Epithelial cell of prostate (primary cell): ENCODE data around the gene PLXNB2.
"Not testable (repeated sequence)": the region's sequence is repeated elsewhere in the genome, so short reads cannot be mapped to it uniquely, and the experiment has no call there.

ENCODE experiments used
- DNase-seq: peaks from one replicate; pipeline ENCODE4 v3.0.0-alpha.2; 2011; ENCODE audit warnings: low read depth, low spot score
- H3K27ac ChIP-seq: fragments of 450-650 bp; 2 replicates; pipeline ENCODE4 v1.5.1; 2017; ENCODE audit warnings: mild to moderate bottlenecking

The PLXNB2 gene

DNA sequence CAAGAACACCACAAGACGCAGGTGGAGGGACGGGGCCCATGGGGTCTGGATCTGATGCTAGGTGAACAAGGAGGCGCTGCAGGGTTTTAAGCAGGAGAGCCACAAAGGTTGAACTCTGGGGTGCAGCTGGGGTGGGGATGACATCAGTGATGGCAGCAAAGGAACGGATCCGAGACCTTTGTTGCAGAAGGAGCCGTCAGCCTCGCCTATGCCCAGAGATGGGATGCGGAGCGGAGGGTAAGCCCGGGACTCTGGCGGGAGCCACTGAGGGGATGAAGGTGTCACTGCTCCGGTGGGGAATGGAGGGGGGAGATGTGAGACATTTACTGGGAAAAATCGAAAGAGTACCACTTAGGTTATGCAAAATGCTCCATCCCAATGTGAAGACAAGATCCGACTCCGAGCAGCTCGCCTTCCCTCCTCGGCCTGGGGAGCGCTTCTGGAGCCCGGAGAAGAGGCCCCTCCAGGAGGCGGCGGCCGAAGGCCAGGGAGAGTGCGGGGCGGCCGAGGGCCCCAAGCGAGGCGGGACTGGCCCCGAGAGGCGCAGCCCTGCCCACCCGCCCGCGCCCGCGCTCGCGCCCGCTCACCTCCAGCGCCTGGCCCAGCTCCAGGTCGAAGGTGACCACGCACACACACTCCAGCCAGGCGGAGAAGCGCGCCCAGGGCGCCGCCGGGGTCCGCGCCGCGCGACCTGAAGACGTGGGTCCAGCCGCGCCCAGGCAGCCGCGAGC is 18.9 kb upstream of the PLXNB2 start:
- no peak for DNase-seq
- H3K27ac ChIP-seq = no peak overlapping the region

DNA sequence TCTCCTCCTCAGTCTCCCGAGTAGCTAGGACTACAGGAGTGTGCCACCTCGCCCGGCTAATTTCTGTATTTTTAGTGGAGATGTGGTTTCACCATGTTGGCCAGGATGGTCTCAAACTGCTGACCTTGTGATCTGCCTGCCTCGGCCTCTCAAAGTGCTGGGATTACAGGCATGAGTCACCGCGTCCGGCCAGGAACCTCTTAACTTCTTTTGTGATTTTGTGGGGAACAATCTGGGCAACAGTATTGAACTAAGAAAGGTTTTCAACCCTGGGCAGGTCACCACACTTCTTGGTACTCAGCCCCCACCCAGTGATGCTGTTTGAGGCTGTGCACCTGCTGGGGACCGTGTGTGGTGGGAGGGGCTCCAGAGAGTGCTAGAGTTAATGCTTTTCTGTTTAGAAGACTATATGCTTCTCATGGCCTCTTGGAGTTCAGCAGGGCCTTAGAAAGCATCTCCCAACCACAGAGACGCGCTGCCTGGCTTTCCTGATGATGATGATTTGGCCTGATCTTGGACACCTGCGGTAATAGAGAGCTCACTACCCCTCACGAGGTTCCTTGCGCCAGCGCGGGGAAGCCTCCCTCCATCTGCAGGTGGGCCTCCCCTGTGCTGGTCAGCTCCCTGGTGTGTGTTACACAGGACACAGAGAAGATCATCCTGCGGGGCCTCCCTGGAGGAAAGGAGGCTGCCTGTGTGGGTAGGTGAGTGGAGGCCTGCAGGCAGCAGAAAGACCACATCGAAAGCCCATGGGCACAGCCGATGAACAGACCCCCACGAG is 18.2 kb upstream of the PLXNB2 start:
- DNase-seq = no peak
- H3K27ac ChIP-seq = no peak overlapping the region

DNA sequence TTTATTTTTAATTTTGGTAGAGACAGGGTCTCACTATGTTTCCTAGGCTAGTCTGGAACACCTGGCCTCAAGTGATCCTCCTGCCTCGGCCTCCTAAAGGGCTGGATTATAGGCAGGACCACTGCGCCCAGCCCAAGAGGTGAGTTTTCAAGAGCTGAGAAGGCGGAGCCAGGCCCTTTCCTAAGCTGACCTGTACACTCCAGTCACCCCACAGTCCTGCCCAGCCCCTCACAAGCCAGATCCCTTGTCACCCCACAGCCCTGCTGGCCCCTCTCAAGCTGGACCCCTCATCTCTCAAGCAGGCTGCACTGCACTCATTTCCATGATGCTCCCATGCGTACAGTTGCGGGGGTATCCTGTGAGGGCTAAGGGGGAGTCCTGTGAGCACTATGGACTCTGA is 16.5 kb upstream of the PLXNB2 start:
- H3K27ac ChIP-seq = no peak overlapping the region
- DNase-seq = no peak

DNA sequence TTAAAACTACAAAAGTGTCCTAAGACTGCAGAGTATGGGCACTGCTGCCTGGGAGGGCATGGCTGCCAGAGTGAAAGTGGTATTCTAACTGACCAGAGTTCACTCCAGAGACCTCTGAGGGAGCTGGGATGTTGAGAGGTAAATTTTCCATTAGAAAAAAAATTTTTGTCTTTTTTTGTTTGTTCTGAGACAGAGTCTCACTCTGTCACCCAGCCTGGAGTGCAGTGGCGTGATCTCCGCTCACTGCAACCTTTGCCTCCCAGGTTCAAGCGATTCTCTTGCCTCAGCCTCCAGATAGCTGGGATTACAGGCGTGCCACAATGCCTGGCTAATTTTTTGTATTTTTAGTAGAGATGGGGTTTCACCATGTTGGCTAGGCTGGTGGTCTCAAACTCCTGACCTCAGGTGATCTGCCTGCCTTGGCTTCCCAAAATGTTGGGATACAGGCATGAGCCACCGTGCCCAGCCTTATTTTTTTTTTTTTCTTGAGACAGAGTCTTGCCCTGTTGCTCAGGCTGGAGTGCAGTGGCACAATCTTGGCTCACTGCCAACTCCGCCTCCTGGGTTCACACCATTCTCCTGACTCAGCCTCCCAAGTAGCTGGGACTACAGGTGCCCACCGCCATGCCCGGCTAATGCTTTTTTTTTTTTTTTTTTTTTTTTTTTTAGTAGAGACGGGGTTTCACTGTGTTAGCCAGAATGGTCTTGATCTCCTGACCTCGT is 15.1 kb upstream of the PLXNB2 start:
- H3K27ac ChIP-seq, DNase-seq: not testable (repeated sequence)

DNA sequence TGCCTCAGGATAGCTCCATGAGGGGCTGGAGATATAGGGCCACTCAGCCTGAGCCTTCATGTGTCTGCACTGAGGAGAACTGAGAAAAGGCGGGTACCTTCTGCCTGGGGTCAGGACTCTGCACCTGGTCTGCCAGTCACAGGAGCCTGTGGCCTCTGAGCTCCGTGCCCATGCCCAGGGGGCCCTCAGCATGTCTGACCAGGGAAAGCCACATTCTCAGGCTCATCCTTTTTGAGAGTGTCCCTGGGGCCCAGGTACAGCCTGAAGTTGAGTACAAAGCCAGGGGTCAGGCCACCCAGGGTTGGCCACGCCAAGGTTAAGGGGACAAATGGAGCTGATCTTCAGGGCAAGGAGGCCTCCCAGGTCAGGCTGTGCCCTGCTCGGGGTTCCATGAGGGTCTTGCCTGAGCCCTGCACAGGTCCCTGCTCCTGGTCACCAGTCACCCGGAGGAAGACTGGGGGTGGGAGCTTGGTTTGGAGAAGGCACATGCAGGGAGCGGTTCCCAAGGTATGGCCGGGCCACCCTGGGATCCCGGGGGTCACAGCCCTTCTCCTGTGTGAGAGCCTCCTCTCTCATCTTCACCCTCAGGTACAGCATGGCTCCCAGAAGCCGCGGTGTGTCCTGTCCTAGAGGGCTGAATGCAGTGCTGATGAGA is 13.4 kb upstream of the PLXNB2 start:
- no peak overlapping the region for H3K27ac ChIP-seq
- DNase-seq = no peak

DNA sequence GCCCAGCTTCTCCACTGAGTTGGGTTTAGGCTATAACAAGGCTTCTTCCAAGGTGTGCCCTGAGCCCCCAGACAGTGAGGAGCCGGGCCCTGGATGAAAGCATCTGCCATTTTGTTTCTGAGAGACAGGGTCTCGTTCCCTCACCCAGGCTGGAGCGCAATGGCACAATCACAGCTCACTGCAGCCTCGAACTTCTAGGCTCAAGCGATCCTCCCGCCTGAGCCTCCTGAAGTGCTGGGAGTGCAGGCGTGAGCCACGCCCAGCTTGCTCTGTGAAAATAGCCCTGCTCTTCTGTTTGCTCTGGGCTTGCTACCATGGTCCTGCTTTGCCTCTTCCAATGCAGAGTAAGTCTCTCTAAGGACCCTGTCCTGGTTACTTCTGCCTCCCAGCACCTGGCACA is 12.7 kb upstream of the PLXNB2 start:
- DNase-seq = no peak
- no peak overlapping the region for H3K27ac ChIP-seq

DNA sequence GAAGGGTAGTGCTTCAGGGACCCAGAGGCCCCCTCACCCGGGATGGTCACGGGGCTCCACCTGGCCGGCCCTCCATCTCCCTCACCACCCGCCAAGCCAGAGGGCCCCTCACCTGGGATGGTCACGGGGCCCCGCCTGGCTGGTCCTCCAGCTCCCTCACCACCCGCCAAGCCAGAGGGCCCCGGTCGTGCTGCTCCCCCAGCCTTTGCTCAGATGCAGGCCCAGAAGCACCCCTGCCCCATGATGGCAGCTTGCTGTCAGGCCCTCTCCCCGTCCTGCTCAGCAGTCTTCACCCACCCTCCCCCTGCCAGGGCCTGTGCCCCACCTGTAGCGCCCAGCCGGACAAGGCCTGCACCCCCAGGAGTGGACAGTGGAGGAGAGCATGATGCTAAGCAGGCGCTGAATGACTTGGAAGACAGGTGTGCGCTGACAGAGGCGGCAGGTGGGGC is 12.1 kb upstream of the PLXNB2 start:
- DNase-seq = no peak
- no peak overlapping the region for H3K27ac ChIP-seq

DNA sequence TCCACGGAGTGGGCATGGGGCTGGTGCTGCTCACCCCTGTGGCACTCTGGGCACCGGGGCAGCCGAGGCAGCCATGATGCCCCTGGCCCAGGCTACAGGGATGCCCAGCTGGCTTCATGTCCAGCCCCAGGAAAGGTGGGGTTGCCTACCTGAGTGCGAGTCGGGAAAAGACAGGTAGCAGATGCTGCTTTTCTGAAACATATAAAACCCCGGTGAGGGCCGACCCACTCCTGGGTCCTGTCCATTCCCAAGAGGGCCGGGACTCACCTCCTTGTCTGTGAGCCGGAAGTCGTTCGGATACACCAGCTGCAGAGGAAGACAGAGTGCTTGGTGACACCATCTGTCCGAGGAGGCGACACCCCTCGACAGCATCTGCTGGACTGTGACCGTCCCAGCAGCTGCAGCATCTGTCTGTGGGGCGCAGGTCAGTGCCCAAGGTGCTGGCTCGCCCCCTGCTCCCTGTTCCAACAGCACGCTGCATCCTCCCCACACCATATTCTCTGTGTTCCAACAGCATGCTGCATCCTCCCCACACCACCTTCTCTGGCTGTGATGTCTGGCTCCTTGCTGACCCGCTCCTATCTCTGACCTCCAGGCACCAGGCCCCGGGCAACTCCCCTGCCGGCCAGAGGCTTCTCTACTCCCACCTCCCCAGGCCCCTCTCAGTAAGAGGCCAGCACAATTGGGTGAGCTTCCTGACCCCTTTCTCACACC is 11.4 kb upstream of the PLXNB2 start:
- no peak for DNase-seq
- H3K27ac ChIP-seq = no peak overlapping the region

DNA sequence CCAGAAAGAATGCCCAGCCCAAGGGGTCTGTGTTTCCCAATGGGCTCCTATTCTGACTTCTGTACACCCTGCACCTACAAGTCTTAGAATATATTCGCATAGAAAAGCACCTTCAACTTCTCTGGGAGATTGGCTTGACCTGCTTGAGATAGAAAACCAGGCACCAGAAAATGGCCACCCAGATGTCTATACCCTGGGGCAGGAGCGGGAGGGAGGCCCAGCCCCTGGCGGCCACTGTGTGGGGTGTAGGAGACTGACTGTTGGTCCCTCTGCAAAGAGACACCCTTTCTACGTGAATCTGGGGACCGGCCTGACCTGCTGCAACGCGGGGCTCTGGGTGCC is 10.9 kb upstream of the PLXNB2 start:
- H3K27ac ChIP-seq = no peak overlapping the region
- no peak for DNase-seq

DNA sequence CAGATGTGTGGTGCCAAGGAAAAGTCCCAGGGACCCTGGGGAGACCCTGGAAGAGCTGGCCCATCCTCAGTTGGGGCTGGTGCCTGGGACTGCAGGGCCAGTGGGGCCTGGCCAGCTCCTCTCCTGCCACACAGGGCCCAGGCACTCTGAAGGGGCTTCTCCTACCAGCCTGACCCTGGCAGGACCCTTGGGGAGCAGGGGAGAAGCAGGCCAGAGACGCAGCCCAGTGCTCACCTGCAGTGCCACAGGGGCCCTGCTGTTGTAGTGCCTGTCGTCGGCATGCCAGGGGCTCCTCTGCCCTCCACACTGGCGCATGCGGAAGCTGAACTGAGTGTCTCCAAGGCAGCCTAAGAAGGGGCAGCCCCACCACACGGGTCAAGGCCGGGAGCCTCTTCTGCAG is 10.2 kb upstream of the PLXNB2 start:
- no peak for DNase-seq
- no peak overlapping the region for H3K27ac ChIP-seq

DNA sequence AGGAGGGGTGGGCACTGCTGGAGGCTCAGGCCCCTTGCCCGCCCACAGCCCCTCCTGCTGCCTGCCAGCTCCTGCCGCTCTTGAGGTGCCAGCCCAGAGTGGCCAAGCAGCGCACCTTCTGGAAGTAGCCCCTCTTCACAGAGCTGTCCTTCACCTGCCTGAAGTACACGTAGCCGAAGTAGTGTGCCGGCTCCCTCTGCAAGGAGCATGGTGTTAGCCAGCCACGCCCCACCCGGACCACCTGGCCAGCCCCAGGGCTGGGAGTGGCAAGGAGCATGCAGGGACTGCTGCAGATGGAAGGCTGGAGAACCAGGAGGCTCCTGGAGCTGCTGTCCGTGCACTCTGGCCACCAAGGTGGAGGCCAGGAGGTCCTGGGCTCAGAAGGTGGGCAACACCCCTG is 9.7 kb upstream of the PLXNB2 start:
- DNase-seq = no peak
- H3K27ac ChIP-seq = no peak overlapping the region

DNA sequence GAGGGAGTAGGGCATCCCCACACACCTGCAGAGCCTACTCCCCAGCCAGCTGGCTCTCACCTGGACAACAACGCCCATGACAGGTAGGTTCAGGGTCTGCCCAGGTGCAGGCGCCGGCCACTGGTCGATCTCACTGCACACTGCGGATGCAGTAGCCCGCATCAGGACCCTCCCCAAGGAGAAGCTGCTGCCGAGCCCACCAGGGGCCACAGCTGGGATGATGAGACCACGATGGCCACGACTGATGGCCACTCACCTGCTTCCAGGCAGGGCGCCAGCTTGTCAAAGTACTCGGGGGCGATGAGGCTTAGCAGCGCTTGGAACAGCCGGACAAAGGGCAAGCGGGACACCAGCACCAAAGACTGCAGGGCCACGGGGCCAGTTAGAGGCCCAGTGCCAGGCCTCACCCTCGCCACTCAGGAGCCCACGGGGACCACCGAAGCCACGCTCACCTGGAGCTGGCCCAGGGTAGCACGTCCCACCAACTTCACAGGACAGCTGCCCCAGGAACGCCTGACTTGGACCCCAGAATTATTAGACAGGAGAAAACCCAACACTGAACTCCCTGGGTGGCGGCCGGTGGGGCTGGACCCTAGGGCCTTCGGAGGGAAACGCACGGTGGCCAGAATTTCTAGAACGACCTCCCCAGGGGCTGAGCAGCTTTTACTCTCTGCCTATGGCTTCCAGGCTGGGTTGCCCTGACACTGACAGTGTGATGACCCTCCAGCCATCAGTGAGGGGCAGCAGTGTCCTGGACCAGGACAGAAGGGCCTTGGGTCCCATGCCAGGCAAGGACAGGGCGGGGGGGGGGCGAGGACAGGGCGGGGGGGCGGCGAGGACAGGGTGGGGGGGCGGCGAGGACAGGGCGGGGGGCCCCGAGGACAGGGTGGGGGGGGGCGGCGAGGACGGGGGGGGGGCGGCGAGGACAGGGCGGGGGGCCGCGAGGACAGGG is 8.9 kb upstream of the PLXNB2 start:
- no peak for DNase-seq
- no peak overlapping the region for H3K27ac ChIP-seq

DNA sequence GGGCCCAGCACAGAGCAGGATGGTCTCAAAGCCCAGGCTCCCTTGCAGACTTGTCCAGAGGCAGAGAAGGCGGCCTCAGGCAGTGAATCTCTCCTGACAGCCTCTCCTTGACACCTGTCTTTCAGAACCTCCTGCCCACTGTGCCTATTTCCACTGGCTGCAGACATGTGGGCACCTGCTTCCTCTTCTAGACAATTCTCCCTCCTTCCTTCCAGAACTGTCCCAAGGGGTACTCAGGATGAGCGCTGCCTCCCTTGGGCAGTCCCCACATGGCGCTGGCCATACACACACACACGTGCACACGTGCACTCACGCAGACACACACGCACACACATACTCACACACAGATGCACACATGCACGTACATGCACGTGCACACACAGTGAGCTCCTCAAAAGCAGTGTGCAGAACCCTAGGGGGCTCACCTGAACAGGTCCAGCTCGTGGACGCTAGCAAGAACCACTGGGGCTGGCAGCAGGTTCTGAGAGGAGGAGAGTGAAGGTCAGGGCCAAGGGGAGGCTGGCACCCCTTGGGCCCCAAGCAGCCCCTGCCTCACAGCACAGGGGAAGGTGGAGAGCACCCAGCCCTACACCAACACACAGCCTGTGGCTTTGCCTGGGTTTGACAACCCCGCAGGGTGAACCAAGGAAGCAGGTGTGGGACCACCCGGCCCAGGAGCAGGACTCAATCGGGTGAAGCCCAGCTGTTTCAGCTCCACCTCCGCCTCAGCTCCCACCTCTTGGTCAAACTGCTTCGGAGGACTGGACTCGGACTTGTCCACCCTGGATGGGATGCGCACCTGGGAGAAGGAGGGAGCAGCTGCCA is 8.1 kb upstream of the PLXNB2 start:
- H3K27ac ChIP-seq = no peak overlapping the region
- no peak for DNase-seq

DNA sequence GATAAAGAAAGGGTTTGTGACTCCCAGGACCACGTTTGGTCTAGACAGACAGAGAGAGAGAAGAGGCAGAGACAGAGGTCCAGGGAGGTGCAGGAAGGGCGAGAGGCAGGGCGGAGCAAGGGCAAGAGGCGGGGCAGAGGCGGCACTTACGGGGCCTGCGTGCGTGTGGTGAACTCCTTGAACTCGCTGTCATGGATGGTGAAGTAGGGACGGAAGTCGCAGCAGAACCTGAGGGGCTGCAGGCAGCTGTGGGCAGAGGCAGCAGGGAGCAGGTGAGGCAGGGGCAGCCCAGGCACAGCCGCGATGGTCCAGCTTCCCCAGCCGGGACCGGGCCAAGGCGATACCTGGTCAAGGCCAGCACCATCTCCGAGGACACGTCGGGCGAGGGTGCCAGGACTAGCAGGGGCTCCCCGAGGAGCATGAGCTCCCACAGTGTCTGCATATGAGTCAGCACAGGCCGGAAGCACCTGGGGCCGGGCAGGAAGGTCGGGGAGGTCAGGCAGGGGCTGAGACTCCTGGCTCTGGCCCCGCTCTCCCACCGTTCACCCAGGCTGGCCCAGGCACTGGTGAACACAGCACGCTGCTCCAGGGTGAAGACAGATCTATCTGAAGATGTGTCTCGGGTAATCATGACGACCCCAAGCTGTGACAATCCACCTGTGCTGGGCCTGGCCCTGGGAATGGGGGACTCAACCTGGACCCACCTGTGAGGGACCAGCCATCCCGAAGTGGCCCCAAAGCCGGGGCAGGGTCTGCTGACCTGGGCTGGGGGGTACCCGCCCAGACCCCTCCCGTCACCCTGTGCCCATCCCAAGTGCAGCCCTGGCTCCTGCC is 7.2 kb upstream of the PLXNB2 start:
- no peak overlapping the region for H3K27ac ChIP-seq

DNA sequence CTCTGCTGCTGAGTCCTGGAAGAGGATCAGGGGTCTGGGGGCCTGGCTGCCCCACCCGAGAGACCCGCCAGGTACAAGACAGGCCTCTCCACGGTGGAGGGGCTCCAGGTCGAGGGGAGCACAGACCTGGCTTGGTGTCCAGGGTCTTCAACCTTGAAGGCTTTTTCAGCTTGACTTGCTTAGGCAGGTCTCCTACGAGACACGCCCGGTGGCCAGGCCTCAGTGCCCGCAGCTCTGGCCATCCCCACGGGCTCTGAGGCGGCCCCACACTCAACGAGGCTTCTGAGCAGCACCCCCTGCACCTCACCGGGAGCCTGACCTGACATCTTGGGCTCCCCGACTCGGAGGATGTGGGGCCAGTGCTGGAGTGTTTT is 6.6 kb upstream of the PLXNB2 start:
- no peak for DNase-seq

More for the DNA sequence above, 7.2 kb upstream of the PLXNB2 start:
- DNase-seq = no peak

DNA sequence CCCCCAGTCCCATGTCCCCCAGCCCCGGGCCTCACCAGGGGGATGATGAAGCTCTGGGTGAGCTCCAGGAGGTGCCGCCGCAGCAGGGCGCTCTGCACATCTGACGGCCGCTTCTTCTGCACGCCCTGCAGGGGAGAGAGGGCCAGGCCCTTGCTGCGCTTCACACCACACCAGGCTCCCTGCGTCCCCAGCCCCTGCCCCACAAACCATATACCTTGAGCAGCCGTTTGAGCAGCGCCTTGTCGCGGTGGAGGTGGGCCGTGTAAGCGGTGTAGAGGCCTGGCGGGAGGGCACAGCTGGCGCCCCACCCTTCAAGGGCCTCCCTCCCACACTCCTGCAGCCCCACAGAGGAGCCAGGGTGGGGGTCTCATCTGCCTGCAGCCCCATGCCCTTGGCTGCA is 6.2 kb upstream of the PLXNB2 start:
- no peak overlapping the region for H3K27ac ChIP-seq
- DNase-seq = no peak

More for the DNA sequence above, 6.6 kb upstream of the PLXNB2 start:
- H3K27ac ChIP-seq = no peak overlapping the region

DNA sequence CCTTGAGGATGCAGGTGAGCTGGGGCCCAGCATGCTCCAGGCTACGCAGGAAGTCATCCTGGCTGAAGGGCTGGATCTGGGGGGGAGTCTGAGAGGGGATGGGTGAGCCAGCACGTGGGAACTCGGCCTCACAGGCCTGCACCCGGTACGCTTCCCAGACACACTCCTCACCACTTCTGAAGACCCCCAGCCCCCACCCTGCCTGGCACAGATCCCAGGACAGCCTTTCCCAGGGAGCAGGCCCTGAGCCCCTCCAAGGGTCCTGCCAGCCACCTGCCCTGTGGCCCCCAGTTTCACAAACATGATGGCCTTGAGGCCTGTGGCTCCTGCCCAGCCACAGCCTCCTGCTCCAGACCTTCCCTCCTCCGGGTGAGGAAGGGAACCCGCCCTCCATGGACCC is 5.6 kb upstream of the PLXNB2 start:
- no peak overlapping the region for H3K27ac ChIP-seq
- no peak for DNase-seq
